ENCODE results near the gene TCHHL1.

The TCHHL1 gene

DNA sequence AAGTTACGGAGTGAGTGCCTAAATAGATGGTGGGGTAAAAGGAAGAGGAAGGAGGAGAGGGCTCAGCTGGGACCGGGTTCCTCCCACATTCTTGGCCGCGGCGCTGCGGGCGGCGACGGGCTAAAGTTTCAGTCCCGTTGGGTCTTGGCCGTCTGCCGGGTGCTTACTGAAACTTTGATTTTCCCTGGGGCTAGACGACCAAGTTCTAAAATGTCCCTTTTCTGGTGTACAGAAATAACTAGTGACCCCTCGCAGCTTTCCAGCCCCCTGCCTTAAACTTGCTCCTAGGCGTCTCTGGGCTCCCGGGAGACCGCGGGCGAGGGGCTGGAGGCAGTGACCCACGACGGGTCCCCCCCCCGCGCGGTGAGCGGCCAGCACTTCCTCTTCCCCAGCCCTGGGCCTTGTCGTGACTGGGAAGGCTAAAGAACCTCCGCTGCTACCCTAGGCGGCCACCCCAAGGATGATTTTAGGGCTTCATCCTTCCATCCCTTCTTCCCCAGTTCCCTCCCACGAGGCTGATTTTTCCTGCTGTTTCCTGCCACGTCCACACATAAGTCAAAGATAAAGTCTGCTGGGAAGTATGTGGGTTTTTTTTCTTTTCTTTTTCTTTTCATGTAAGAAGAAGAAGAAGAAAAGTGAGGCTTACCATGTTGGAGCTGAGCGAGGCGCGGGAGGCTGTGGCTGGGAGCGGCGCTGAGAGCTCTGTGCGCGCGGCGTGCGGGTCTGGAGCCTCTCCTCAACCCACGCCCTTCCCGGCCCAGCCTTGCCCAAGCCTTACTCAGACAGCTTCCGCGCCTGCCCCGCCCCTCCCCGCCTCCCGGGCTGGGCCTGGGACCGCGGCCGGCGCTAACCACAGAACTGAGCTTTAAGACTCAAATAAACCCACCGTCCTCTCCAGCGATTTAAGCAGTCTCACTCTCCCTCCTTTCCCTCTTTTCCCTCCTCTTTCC lies 52.3 kb downstream of the TCHHL1 start, which contains the start of gene S100A11:
S100A11 (minus strand) TSS at position 738 of the 950 bp plus-strand sequence; CDS start at position 649, 89 bp downstream.
- no peak for DNase-seq

DNA sequence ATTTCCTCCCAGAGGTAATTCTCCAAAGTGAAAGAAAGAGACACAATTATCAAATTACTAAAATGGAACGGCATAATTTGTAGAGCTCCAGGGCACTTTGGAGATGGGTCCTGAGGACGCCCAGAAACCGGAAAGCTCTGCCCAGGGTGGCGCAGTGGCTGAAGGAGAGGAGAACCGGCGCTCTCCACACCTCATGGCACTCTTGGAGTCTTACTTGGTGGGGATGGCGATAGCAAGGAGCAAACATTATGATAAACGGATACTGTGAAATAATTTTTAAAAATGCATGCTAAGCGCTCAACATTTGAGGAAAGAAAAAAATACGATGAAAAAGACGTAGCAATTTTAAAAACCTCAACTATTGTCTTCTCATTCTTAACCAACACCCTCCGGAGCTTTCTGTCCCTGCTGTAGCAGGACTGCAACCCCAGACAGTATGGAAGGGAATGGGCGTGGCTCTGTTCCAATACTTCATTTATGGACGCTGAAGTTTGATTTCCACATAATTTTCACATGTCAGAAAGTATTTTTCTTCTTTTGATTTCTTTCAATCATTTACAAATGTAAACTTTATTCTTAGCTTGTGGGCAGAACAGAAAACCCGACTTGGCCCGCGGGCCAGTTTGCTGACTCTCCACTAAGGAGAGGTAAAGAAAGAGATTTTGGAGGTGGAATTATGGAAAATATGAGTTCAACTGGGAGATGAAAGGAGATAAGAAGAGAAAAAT lies 53.2 kb downstream of the TCHHL1 start:
- DNase-seq: no peak

DNA sequence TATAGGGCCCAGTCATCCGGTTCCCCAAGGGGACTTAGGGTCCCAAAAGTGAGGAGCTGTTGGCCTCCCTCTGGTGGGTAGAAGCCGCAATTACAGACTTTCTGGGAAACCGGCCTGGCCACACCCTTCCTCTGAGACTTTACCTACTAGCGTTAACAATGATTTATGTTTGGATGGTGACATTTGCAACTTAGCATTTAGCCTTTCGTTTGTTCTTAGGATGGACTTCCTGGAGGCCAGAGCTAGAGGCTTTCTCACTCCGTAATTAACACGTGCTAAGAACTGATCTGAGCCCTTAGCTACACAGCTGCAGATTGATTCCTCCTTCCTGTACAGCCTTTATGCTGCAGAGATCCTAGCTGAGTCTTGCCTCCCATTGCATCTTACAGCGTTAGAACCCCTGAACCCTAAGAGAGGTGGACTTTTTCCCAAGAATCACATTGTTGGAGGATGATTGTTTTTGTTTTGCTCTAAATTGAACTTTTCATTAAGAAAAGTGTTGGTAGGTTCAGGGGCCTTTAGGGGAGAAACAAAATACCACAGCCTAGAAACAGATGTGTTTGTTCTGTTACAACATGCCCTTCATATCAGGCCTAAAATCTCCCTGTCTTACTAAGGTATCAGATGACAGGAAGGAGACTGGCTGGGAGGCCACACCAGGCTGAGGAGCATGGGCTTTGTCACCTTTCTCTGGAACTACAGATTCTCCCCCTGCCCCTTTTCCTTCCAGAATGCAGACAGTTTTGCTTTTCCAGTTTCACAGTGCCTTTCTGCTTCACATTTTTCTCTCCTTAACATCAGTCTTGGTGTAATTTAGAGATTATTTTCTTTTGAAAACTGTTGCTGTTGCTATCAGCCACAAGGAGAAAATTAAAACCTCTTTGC lies 54.0 kb downstream of the TCHHL1 start:
- DNase-seq: no peak

DNA sequence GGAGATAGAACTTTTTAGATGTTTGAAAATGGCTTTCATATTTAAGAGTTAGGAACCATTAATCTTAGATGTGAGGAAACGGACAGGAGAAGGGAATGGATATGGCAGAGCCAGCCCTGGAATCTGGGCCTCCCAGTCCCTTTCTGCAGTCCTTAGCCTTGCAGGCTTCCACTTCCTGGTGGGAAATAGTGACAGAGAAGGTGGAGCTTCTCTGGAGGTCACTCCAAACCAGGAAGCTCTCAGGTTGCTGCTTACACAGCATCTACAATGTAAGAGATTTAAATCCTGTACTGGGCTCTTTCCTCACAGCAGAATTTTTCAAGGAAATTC lies 54.6 kb downstream of the TCHHL1 start:
- DNase-seq: no peak

Data from NCI-H345 (cell line).